Suprapubic skin (tissue), 3 donors: ENCODE data around the gene SLC11A1.

Source experiments
- CTCF ChIP-seq, 2 donors: fragments of 200-600 bp in 1 of 2; fragments of 450-650 bp in 1 of 2; sonication (generic) in 1 of 2; IDR thresholded peaks; one replicate each; pipeline ENCODE4 v1.5.1; 2016 to 2019; ENCODE audit warnings: antibody characterized with exemption in 2 of 2, mild to moderate bottlenecking in 1 of 2, moderate library complexity in 1 of 2
- EP300 ChIP-seq: sonication (generic); formaldehyde crosslinking; IDR thresholded peaks from one replicate; pipeline ENCODE4 v1.6.1; 2017; ENCODE audit warnings: antibody characterized with exemption

DNA sequence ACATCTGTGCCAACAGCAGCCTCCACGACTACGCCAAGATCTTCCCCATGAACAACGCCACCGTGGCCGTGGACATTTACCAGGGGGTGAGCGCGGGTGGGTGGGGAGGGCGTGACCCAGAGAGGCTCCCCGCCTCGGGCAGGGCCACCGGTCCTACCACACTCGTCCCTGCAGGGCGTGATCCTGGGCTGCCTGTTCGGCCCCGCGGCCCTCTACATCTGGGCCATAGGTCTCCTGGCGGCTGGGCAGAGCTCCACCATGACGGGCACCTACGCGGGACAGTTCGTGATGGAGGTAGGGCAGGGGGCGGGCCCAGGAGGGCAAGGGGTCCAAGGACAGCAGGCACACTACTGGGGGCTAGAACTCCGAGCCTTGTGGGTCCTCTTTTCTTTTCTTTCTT lies 9.1 kb downstream of the SLC11A1 start:
- TF ChIP-seq EP300 (no peak), CTCF (IDR thresholded peaks at IDR 0.05) (no peak)
